HG03521 (cell line): ENCODE results near the gene SDR42E2.
"Not testable (repeated sequence)": the region's sequence is repeated elsewhere in the genome, so short reads cannot be mapped to it uniquely, and the experiment has no call there.

ENCODE experiments used
- ATAC-seq: cut with Tn5 transposase; IDR thresholded peaks from one replicate; pipeline ENCODE4 v1.9.1; 2021; ENCODE audit warnings: mild to moderate bottlenecking, moderate library complexity; ENCODE audit not compliant: unreplicated experiment

The SDR42E2 gene

GRCh38 chr16:22161999-22162655, at the start of gene SDR42E2:
Gene SDR42E2 (plus strand): TSS chr16:22162506. CDS start chr16:22165583, 3,077 bp downstream.
- ATAC-seq = no peak

DNA sequence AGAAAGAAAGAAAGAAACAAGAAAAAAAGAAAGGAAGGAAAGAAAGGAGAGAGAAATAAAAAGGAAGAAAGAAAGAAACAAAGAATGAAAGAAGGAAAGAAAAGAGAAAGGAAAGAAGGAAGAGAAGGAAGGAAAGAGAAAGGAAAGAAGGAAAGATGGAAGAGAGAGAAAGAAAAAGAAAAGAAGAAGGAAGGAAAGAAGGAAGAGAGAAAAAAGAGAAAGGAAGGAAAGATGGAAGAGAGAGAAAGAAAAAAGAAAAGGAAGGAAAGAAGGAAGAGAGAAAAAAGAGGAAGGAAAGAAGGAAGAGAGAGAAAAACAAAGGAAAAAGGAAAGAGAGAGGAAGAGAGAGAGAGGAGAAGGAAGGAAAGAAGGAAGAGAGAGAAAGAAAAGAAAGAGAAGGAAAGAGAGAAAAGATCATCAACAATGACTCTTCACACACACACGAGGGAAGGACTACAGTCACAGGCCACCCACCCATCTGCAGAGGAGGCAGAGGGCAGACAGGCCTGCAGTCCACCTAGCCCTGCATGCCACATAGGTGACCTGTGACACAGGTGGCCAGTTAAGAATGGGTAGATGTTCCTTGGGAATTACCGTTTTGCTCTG, 46.1 kb upstream of the SDR42E2 start:
- ATAC-seq = no peak

DNA sequence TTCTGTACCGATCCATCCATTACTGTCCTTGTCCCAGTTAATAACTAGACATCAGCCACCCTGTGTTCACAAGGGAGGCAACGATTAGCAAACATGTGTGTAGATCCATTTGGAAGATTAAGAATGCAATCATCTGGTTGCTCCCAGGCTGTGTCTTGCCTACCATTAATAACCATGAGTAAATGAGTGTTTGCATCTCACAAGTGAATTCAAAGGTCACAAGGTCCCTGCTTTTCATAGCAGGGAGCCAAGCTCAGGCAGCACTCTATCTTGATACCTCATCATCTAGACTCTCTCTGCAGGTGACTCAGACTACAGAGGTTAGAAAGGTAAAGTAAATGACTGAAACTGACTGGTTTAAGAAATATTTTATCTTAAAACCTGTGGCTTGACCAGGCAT, 44.7 kb upstream of the SDR42E2 start:
- no peak for ATAC-seq

GRCh38 chr16:22120440-22120839, 41.9 kb upstream of the SDR42E2 start:
- no peak for ATAC-seq

GRCh38 chr16:22122239-22122638, 40.1 kb upstream of the SDR42E2 start:
- no peak for ATAC-seq

DNA sequence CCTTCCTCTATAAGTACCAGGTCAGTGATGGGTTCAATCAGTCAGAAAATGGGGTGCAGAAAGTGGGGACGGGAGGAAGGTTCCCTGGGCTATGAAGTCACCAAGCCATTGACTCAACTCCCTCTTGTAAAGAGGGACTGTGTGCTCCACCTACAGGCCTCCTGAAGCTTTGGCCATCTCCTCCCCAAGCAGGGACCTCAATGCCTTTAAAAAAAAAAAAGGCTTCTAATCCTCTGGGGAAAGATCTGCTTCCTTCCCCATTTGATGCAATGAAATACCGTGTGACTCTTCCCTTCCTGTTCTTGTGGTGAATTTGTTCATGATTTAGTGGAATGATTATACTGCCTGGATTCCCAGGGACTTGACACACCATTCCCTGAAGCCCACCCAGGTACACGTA, 39.2 kb upstream of the SDR42E2 start:
- no peak for ATAC-seq

DNA sequence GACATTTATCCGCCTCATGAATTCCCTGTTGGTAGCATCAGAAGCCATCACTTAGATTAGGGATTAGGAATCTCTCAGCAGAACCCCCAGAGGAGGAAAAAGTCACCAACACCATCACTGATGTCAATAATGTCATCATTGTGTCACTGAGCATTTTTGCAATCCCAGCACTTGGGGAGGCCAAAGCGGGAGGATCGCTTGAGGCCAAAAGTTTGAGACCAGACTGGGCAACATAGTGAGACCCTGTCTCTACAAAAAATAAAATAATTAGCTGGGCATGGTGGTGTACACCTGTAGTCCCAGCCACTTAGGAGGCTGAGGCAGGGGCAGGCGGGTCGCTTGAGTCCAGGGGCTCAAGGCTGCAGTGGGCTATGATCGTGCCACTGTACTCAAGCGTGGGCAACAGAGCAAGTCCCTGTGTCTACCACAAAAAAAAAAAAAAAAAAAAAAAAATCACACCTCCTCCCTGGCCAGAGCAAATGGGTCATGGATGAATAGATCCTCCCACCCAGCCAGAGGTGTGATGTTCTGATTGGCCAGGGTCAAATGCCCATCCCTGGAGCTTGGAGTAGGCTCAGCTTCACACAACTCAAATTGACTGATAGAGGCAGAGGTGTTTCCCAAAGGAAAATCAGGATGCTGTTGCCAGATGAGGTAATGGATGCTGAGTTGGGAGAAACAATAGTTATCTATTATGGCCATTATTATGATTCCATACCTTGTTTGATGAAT, 38.4 kb upstream of the SDR42E2 start:
- ATAC-seq = no peak

GRCh38 chr16:22124583-22125284, 37.6 kb upstream of the SDR42E2 start:
- ATAC-seq = no peak

DNA sequence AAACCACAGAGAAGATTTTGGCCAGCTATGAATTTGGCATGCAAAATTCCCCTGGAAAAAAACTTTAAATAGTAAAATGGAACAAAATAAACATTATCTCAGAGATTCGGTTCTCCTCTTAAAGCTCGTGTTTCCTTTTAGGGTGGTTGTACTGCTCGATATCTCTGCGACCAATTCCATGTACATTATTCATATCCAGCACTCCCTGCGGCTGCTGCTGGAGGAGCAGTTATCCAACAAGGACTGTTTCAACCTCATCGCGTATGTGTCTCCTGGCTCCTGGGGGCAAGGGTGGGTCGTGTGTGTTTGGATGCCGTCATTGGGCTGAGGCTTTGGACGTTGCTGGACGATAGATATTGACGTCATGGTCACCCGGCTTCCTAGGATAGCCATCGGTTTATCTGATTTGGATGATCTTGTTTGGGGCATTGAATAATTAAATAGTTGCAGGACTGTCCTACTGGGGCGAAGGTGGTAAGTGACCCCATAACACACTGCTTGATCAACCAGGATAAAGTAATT, 36.2 kb upstream of the SDR42E2 start:
- ATAC-seq = no peak

GRCh38 chr16:22128537-22128936, 33.8 kb upstream of the SDR42E2 start:
- ATAC-seq = not testable (repeated sequence)

DNA sequence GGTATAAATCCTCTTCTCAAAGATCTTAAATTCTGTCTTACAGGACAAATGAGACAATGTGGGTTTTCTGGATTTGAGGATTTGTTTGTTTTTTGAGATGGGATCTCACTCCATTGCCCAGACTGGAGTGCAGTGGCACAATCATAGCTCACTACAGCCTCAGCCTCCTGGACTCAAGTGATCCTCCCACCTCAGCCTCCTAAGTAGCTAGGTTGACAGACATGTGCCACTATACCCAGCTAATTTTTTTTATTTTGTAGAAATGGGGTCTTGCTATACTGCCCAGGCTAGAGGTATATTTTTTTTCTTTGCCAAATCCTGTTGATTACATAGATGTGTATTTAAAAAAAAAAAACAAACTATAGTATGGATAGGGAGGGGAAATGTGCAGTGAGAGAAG, 31.8 kb upstream of the SDR42E2 start:
- ATAC-seq = no peak

- ATAC-seq = no peak
These were observed 29.5 kb upstream of the SDR42E2 start for GRCh38 chr16:22132801-22133200.

DNA sequence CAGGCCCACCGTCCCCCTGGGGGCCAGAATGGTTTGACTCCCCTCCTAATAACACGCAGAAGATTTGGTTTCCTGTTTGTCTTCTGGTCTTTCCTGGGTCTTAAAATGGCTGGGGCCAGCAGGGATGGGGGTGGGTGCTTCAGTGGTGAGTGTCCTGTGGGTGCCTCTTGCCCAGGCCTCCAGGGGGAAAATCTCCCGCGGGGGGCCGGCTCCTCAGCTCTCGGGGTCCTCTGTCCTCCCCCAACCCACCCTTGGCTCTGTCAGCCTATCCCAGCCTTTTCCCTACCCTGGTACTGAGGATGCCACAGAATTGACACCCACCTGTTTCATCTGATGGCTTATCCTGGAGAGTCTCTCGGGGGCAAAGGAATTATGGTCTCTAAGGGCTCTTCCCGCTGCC, 23.8 kb upstream of the SDR42E2 start:
- ATAC-seq = no peak

GRCh38 chr16:22139008-22139407, 23.3 kb upstream of the SDR42E2 start:
- no peak for ATAC-seq

GRCh38 chr16:22139732-22140131, 22.6 kb upstream of the SDR42E2 start:
- no peak for ATAC-seq

GRCh38 chr16:22141767-22142166, 20.5 kb upstream of the SDR42E2 start:
- no peak for ATAC-seq

- ATAC-seq = no peak
These were observed 17.8 kb upstream of the SDR42E2 start for GRCh38 chr16:22144520-22144919.

DNA sequence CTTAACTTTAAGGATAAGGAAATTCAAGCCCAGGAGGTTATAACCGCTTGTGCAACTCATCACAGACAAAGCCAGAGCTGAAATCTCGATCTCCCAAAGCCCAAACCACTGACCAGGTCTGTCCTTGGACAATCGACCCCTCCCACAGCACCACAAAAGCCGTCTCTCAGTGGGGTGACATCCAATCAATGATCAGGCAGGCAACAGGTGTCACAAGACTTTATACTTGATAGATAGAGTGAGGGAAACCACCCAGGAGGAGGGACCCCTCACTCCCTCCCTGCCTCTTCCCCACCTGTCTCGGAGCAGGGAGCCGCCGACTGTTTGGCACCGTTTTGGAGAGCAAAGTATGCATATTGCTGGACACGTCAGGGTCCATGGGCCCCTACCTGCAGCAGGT, 14.5 kb upstream of the SDR42E2 start:
- ATAC-seq = no peak

DNA sequence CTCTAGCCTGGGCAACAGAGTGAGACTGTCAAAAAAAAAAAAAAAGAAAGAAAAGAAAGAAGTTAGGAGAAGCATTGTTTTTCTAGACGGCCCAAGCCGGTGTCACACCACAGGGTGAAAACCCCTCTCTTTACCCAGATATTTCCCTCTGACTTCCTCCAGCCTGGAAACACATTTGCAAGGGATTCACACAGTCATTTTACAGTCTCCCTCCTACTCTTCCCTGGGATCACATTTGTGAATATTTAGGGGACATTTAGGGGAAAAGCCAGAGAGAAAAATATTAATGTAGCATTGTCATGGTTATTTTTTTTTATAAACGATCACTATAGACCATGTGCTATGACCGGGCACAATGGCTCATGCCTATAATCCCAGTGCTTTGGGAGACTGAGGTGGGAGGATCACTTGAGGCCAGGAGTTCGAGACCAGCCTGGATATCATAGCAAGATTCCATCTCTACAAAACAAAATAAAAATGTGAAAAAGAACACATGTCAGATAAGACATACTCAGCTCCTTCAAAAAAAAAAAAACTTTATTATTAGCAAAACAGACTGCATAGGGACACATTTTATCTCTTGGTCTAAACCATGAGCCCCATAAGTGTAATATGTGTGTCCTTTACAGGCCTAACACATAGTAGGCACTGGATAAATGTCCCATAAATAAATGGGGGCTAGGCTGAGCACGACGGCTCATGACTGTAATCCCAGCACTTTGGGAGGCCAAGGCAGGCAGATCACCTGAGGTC, 10.9 kb upstream of the SDR42E2 start:
- no peak for ATAC-seq

- ATAC-seq = no peak
These were observed 10.0 kb upstream of the SDR42E2 start for GRCh38 chr16:22152316-22152715.

- not testable (repeated sequence) for ATAC-seq
These were observed 9.2 kb upstream of the SDR42E2 start for GRCh38 chr16:22153078-22153477.
